IPS DF 4.7 (cell line): ENCODE results near the gene TMEM255B.
"Not testable (repeated sequence)": the region's sequence is repeated elsewhere in the genome, so short reads cannot be mapped to it uniquely, and the experiment has no call there.

ENCODE experiments used
- DNase-seq: peaks from one replicate; pipeline ENCODE4 v3.0.0-alpha.2; 2013; ENCODE audit warnings: low spot score; ENCODE audit errors: extremely low read depth

The TMEM255B gene

GRCh38 chr13:113748101-113748861, 10.7 kb upstream of the TMEM255B start:
- DNase-seq: no peak

GRCh38 chr13:113748862-113749451, 10.1 kb upstream of the TMEM255B start:
- DNase-seq: no peak

GRCh38 chr13:113749507-113749906, 9.5 kb upstream of the TMEM255B start:
- DNase-seq: no peak

GRCh38 chr13:113749967-113750366, 9.1 kb upstream of the TMEM255B start:
- DNase-seq: no peak

- DNase-seq: no peak
These were observed 8.2 kb upstream of the TMEM255B start for GRCh38 chr13:113750554-113751399.

GRCh38 chr13:113751491-113751890, 7.5 kb upstream of the TMEM255B start:
- DNase-seq: no peak

- DNase-seq: not testable (repeated sequence)
These were observed 6.6 kb upstream of the TMEM255B start for GRCh38 chr13:113752211-113752986.

- DNase-seq: no peak
These were observed 5.9 kb upstream of the TMEM255B start for GRCh38 chr13:113753171-113753570.

- DNase-seq: no peak
These were observed 4.8 kb upstream of the TMEM255B start for GRCh38 chr13:113754242-113754641.

- DNase-seq: no peak
These were observed 4.3 kb upstream of the TMEM255B start for GRCh38 chr13:113754691-113755090.

GRCh38 chr13:113756441-113757097, 2.5 kb upstream of the TMEM255B start:
- no peak for DNase-seq

- no peak for DNase-seq
These were observed 605 bp downstream of the TMEM255B start for GRCh38 chr13:113759525-113760137.

GRCh38 chr13:113761136-113761535, 2.1 kb downstream of the TMEM255B start:
- DNase-seq: no peak

- no peak for DNase-seq
These were observed 3.0 kb downstream of the TMEM255B start for GRCh38 chr13:113762075-113762474.

GRCh38 chr13:113762538-113762937, 3.5 kb downstream of the TMEM255B start:
- DNase-seq: no peak

- no peak for DNase-seq
These were observed 4.2 kb downstream of the TMEM255B start for GRCh38 chr13:113763254-113763653.

GRCh38 chr13:113763961-113764792, 5.2 kb downstream of the TMEM255B start:
- no peak for DNase-seq

GRCh38 chr13:113764793-113765563, 6.0 kb downstream of the TMEM255B start:
- DNase-seq: no peak

GRCh38 chr13:113765564-113765910, 6.5 kb downstream of the TMEM255B start:
- DNase-seq: no peak
